H1 (cell line): ENCODE data around the gene POLR2C. TPM values are rescaled to one million over a fixed set of nuclear protein-coding genes. Genes with fewer than 3 reads are reported as not detected.
A peak's percentile ranks its signal among the peaks of the same experiment; 100 is the strongest.

Experiments used
- CEBPB ChIP-seq: IDR thresholded peaks from 2 replicates; pipeline ENCODE4 v1.6.1; 2012; ENCODE audit warnings: low read depth, low read length
- EGR1 ChIP-seq: IDR thresholded peaks from 2 replicates; pipeline ENCODE4 v1.6.1; 2011; ENCODE audit warnings: low read depth, low read length, borderline replicate concordance
- EP300 ChIP-seq, 2 experiments: IDR thresholded peaks; 1 replicate in 1 of 2; 2 replicates in 1 of 2; pipeline ENCODE4 v1.6.1; 2011 to 2012; ENCODE audit warnings: low read depth in 2 of 2, low read length in 2 of 2, mild to moderate bottlenecking in 2 of 2, borderline replicate concordance in 1 of 2, inconsistent platforms in 1 of 2, moderate library complexity in 1 of 2
- KDM4A ChIP-seq: IDR thresholded peaks from one replicate; pipeline ENCODE4 v1.7.1; 2012; ENCODE audit warnings: low read depth, mild to moderate bottlenecking, moderate library complexity, low read length, inconsistent platforms; ENCODE audit not compliant: severe bottlenecking
- POLR2AphosphoS5 ChIP-seq: IDR thresholded peaks from 2 replicates; pipeline ENCODE4 v1.6.1; 2011; ENCODE audit warnings: low read depth, low read length
- SIRT6 ChIP-seq: IDR thresholded peaks from one replicate; pipeline ENCODE4 v1.7.1; 2012; ENCODE audit warnings: low read length, inconsistent platforms
- TAF1 ChIP-seq: IDR thresholded peaks from 2 replicates; pipeline ENCODE4 v1.6.1; 2011; ENCODE audit warnings: mild to moderate bottlenecking, low read depth, low read length
- polyA plus RNA-seq, 7 experiments: library from polyadenylated mRNA; depleted of rRNA in 3 of 7; stranded (reverse) in 5 of 7; unstranded in 2 of 7; fragments of >200 nt in 5 of 7; fragments of 200-250 nt in 2 of 7; gene quantifications; 1 replicate in 5 of 7; 2 replicates in 1 of 7; 4 replicates in 1 of 7; pipeline versions ENCODE4 v1.2.1 to v1.2.3, GENCODE V29; 2011 to 2013; ENCODE audit warnings: missing spikeins in 2 of 7, mixed read lengths in 2 of 7
- total RNA-seq: library from RNA; stranded (reverse); fragmentation: NEBNext Ultra II Directional; extraction: Animal tissue kit (Norgen Biotek cat#: 25700); gene quantifications from 2 replicates; pipeline ENCODE4 v1.2.1, GENCODE V29; 2021
- TF ChIP-seq, protein P1 (sequence below): fragments of 300-600 bp; sonication (generic); IDR thresholded peaks from 2 replicates; pipeline ENCODE4 v1.7.1; 2012; ENCODE audit warnings: low read length, moderate library complexity, mild to moderate bottlenecking, inconsistent platforms; ENCODE audit not compliant: insufficient replicate concordance

POLR2C gene
- total and polyA plus RNA-seq, 2 of the 8 experiments (the other 6 are each of a cell fraction or from before 2014, with no cell fraction given): 72.5 to 132 TPM

DNA sequence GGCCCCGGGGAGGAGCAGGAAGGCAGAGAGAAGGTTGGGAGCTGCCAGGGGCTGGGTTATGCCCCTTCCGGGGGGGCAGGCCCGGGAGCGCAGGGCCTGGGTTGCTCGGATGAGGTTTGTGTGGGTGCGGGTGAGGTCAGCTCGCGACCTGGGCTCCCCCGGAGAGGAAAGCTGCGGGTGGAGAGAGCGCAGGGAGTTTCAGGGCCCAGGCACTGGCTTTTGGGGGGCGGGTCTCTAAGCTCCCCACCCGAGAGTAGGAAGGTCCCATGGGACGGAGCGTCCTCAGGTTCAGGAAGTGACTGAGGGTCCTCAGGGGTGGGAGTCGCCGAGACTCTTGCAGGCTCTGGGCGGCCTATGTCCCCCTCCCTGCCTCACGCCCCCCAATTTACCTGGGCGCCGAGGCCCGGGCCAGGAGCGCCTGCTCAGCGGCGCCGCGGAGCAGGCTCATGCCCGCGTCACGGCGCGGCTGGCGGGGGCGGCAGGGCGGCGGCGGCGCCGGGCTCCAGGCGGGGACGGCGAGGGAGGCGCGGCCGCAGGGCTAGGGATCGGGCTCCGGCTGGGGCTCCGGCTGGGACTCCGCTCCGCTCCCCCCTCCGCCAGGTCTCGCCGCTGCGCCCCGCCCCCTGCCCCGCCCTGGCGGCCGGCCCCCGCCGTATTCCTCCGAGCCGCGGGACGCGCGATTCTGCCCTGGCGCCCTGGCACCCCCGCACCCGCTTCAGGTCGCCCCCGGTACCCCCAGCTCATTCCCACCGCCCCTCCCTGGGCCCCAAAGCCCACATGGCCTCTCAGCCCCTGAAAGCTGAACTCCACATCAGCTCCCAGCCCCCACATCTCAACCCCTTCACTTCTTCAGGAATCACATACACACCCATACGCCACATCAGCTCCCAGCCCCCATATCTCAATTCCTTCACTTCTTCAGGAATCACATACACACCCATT, 23.7 kb downstream of the POLR2C start, which contains the start of gene DOK4 (continued):
- TF ChIP-seq, protein P1, sequence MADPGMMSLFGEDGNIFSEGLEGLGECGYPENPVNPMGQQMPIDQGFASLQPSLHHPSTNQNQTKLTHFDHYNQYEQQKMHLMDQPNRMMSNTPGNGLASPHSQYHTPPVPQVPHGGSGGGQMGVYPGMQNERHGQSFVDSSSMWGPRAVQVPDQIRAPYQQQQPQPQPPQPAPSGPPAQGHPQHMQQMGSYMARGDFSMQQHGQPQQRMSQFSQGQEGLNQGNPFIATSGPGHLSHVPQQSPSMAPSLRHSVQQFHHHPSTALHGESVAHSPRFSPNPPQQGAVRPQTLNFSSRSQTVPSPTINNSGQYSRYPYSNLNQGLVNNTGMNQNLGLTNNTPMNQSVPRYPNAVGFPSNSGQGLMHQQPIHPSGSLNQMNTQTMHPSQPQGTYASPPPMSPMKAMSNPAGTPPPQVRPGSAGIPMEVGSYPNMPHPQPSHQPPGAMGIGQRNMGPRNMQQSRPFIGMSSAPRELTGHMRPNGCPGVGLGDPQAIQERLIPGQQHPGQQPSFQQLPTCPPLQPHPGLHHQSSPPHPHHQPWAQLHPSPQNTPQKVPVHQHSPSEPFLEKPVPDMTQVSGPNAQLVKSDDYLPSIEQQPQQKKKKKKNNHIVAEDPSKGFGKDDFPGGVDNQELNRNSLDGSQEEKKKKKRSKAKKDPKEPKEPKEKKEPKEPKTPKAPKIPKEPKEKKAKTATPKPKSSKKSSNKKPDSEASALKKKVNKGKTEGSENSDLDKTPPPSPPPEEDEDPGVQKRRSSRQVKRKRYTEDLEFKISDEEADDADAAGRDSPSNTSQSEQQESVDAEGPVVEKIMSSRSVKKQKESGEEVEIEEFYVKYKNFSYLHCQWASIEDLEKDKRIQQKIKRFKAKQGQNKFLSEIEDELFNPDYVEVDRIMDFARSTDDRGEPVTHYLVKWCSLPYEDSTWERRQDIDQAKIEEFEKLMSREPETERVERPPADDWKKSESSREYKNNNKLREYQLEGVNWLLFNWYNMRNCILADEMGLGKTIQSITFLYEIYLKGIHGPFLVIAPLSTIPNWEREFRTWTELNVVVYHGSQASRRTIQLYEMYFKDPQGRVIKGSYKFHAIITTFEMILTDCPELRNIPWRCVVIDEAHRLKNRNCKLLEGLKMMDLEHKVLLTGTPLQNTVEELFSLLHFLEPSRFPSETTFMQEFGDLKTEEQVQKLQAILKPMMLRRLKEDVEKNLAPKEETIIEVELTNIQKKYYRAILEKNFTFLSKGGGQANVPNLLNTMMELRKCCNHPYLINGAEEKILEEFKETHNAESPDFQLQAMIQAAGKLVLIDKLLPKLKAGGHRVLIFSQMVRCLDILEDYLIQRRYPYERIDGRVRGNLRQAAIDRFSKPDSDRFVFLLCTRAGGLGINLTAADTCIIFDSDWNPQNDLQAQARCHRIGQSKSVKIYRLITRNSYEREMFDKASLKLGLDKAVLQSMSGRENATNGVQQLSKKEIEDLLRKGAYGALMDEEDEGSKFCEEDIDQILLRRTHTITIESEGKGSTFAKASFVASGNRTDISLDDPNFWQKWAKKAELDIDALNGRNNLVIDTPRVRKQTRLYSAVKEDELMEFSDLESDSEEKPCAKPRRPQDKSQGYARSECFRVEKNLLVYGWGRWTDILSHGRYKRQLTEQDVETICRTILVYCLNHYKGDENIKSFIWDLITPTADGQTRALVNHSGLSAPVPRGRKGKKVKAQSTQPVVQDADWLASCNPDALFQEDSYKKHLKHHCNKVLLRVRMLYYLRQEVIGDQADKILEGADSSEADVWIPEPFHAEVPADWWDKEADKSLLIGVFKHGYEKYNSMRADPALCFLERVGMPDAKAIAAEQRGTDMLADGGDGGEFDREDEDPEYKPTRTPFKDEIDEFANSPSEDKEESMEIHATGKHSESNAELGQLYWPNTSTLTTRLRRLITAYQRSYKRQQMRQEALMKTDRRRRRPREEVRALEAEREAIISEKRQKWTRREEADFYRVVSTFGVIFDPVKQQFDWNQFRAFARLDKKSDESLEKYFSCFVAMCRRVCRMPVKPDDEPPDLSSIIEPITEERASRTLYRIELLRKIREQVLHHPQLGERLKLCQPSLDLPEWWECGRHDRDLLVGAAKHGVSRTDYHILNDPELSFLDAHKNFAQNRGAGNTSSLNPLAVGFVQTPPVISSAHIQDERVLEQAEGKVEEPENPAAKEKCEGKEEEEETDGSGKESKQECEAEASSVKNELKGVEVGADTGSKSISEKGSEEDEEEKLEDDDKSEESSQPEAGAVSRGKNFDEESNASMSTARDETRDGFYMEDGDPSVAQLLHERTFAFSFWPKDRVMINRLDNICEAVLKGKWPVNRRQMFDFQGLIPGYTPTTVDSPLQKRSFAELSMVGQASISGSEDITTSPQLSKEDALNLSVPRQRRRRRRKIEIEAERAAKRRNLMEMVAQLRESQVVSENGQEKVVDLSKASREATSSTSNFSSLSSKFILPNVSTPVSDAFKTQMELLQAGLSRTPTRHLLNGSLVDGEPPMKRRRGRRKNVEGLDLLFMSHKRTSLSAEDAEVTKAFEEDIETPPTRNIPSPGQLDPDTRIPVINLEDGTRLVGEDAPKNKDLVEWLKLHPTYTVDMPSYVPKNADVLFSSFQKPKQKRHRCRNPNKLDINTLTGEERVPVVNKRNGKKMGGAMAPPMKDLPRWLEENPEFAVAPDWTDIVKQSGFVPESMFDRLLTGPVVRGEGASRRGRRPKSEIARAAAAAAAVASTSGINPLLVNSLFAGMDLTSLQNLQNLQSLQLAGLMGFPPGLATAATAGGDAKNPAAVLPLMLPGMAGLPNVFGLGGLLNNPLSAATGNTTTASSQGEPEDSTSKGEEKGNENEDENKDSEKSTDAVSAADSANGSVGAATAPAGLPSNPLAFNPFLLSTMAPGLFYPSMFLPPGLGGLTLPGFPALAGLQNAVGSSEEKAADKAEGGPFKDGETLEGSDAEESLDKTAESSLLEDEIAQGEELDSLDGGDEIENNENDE: peak; percentile 99
- no peak for TF ChIP-seq EP300 (IDR thresholded peaks at IDR 0.05; ENCODE audit: borderline replicate concordance in 1 of 2, low read depth in 2 of 2, low read length in 2 of 2)
- no peak for TF ChIP-seq POLR2AphosphoS5
- TF ChIP-seq TAF1: peak; percentile 46; the same call in 1 of the 2 replicates
- peak; percentile 26; the same call in 1 of the 2 replicates for TF ChIP-seq EGR1
- peak; percentile 74 for TF ChIP-seq KDM4A
- TF ChIP-seq CEBPB: no peak
- TF ChIP-seq SIRT6: no peak
